Neural progenitor cell (in vitro differentiated cells): ENCODE measurements around the gene STAT3. TPM values are rescaled to one million over a fixed set of nuclear protein-coding genes. Genes with fewer than 3 reads are reported as not detected.

Experiments used
- DNase-seq: peaks from one replicate; pipeline ENCODE4 v3.0.0-alpha.2; 2016; ENCODE audit warnings: low spot score
- H2AFZ ChIP-seq: fragments of 200-600 bp; sonication (generic); replicated peaks from 2 replicates; pipeline ENCODE4 v1.6.1; 2016; ENCODE audit warnings: antibody characterized with exemption
- H3F3A ChIP-seq: fragments of 200-600 bp; sonication (generic); 2 replicates; pipeline ENCODE4 v1.6.1; 2016; ENCODE audit warnings: antibody characterized with exemption, low read depth
- H3K27ac ChIP-seq: fragments of 200-600 bp; sonication (generic); 2 replicates; pipeline ENCODE4 v1.5.1; 2016; ENCODE audit warnings: mild to moderate bottlenecking
- H3K27me3 ChIP-seq: fragments of 200-600 bp; sonication (generic); 2 replicates; pipeline ENCODE4 v1.6.1; 2016; ENCODE audit warnings: mild to moderate bottlenecking, moderate library complexity
- H3K36me3 ChIP-seq: fragments of 200-600 bp; sonication (generic); 2 replicates; pipeline ENCODE4 v1.5.1; 2016
- H3K4me1 ChIP-seq: fragments of 200-600 bp; sonication (generic); 2 replicates; pipeline ENCODE4 v1.6.1; 2016; ENCODE audit warnings: mixed run types
- H3K4me2 ChIP-seq: fragments of 200-600 bp; sonication (generic); 2 replicates; pipeline ENCODE4 v1.6.1; 2016
- H3K4me3 ChIP-seq: fragments of 200-600 bp; sonication (generic); 2 replicates; pipeline ENCODE4 v1.5.1; 2016
- H3K79me2 ChIP-seq: fragments of 200-600 bp; sonication (generic); 2 replicates; pipeline ENCODE4 v1.6.1; 2016; ENCODE audit warnings: low read depth
- H3K9ac ChIP-seq: fragments of 200-600 bp; sonication (generic); 2 replicates; pipeline ENCODE4 v1.6.1; 2016
- H3K9me3 ChIP-seq: fragments of 200-600 bp; sonication (generic); 2 replicates; pipeline ENCODE4 v1.5.1; 2016; ENCODE audit warnings: low read depth
- H4K20me1 ChIP-seq: fragments of 200-600 bp; sonication (generic); 2 replicates; pipeline ENCODE4 v1.6.1; 2016; ENCODE audit warnings: low read depth
- H3K27ac Mint-ChIP-seq: 3 replicates; pipeline ENCODE4 v1.8.0; 2021; ENCODE audit warnings: mixed read lengths
- H3K27me3 Mint-ChIP-seq: 2 replicates; pipeline ENCODE4 v1.8.0; 2022; ENCODE audit warnings: low read depth, mild to moderate bottlenecking, inconsistent platforms, moderate library complexity, mixed read lengths; ENCODE audit not compliant: insufficient read depth
- H3K36me3 Mint-ChIP-seq: 3 replicates; pipeline ENCODE4 v1.8.0; 2021; ENCODE audit warnings: mixed read lengths
- H3K4me1 Mint-ChIP-seq: 3 replicates; pipeline ENCODE4 v1.8.0; 2021; ENCODE audit warnings: mixed read lengths
- H3K4me3 Mint-ChIP-seq: 3 replicates; pipeline ENCODE4 v1.8.0; 2021; ENCODE audit warnings: mild to moderate bottlenecking, moderate library complexity, mixed read lengths
- H3K9me3 Mint-ChIP-seq: 3 replicates; pipeline ENCODE4 v1.8.0; 2020; ENCODE audit warnings: mixed read lengths
- CTCF ChIP-seq: fragments of 200-600 bp; sonication (generic); IDR thresholded peaks from 2 replicates; pipeline ENCODE4 v1.5.1; 2017; ENCODE audit warnings: antibody characterized with exemption, mild to moderate bottlenecking
- EZH2 ChIP-seq: fragments of 200-600 bp; sonication (generic); IDR thresholded peaks from 2 replicates; pipeline ENCODE4 v1.6.1; 2017; ENCODE audit warnings: antibody characterized with exemption, mild to moderate bottlenecking, moderate library complexity
- EZH2phosphoT487 ChIP-seq: fragments of 200-600 bp; sonication (generic); IDR thresholded peaks from 2 replicates; pipeline ENCODE4 v1.6.1; 2017; ENCODE audit warnings: antibody characterized with exemption
- total RNA-seq: library from RNA; depleted of rRNA; stranded (reverse); fragments of >200 nt; gene quantifications from 2 replicates; pipeline ENCODE4 v1.2.3, GENCODE V29; 2015; ENCODE audit warnings: low replicate concordance

Gene STAT3
- total RNA-seq, 1 donor from 2014 or later, result 54.9 TPM

GRCh38 chr17:42287305-42287976, 100.8 kb downstream of the STAT3 start:
- peaks cover 10% of the 10 kb centered on the region for H3F3A ChIP-seq
- H2AFZ ChIP-seq, result no peak overlapping the region
- H3K27ac Mint-ChIP-seq, result peak overlapping the region; percentile 14
- DNase-seq, result no peak
- peaks cover 2% of the 10 kb centered on the region for H3K9me3 Mint-ChIP-seq
- H3K4me3 ChIP-seq, result peak overlapping the region; percentile 58
- H3K9me3 ChIP-seq, result no peaks in the 10 kb centered on the region
- H3K4me3 Mint-ChIP-seq, result peak overlapping the region; percentile 78
- no peak overlapping the region for H3K9ac ChIP-seq
- H3K79me2 ChIP-seq, result no peaks in the 10 kb centered on the region
- H3K27ac ChIP-seq, result no peak overlapping the region
- no peaks in the 10 kb centered on the region for H3K36me3 ChIP-seq
- peaks cover 39% of the 10 kb centered on the region for H3K27me3 ChIP-seq
- peaks cover 9% of the 10 kb centered on the region for H3K4me1 ChIP-seq
- no peak for TF ChIP-seq EZH2
- TF ChIP-seq EZH2phosphoT487, result no peak
- TF ChIP-seq CTCF, result no peak
- H3K4me2 ChIP-seq, result peak overlapping the region; percentile 89
- H3K36me3 Mint-ChIP-seq, result no peaks in the 10 kb centered on the region
- peaks cover 21% of the 10 kb centered on the region for H3K4me1 Mint-ChIP-seq
- no peaks in the 10 kb centered on the region for H4K20me1 ChIP-seq
- H3K27me3 Mint-ChIP-seq, result peaks cover 25% of the 10 kb centered on the region

GRCh38 chr17:42286411-42287221, 101.6 kb downstream of the STAT3 start:
- H3K27ac ChIP-seq, result no peak overlapping the region
- H2AFZ ChIP-seq, result no peak overlapping the region
- no peak overlapping the region for H3K9ac ChIP-seq
- Mint-ChIP-seq H3K4me3 (peak overlapping the region; percentile 48), H3K4me1 (peaks cover 22% of the 10 kb centered on the region), H3K27me3 (peaks cover 22% of the 10 kb centered on the region), H3K27ac (no peak overlapping the region), H3K36me3 (no peaks in the 10 kb centered on the region), H3K9me3 (peaks cover 2% of the 10 kb centered on the region)
- no peak for DNase-seq
- H3K9me3 ChIP-seq, result no peaks in the 10 kb centered on the region
- peaks cover 39% of the 10 kb centered on the region for H3K27me3 ChIP-seq
- no peaks in the 10 kb centered on the region for H3K36me3 ChIP-seq
- peaks cover 12% of the 10 kb centered on the region for H3K4me1 ChIP-seq
- peaks cover 10% of the 10 kb centered on the region for H3F3A ChIP-seq
- H4K20me1 ChIP-seq, result no peaks in the 10 kb centered on the region
- H3K4me3 ChIP-seq, result no peak overlapping the region
- no peaks in the 10 kb centered on the region for H3K79me2 ChIP-seq
- H3K4me2 ChIP-seq, result no peak overlapping the region
- TF ChIP-seq EZH2phosphoT487, result no peak
- TF ChIP-seq CTCF, result no peak
- TF ChIP-seq EZH2, result no peak

GRCh38 chr17:42285346-42286050, 102.7 kb downstream of the STAT3 start:
- H3K4me1 ChIP-seq, result peaks cover 17% of the 10 kb centered on the region
- H3K4me3 Mint-ChIP-seq, result no peak overlapping the region

More at GRCh38 chr17:42285346-42286050, 102.7 kb downstream of the STAT3 start:
- H3K9me3 Mint-ChIP-seq, result peaks cover 2% of the 10 kb centered on the region
- H4K20me1 ChIP-seq, result no peaks in the 10 kb centered on the region
- DNase-seq, result no peak
- no peaks in the 10 kb centered on the region for H3K79me2 ChIP-seq
- H3K9ac ChIP-seq, result no peak overlapping the region
- no peaks in the 10 kb centered on the region for H3K36me3 Mint-ChIP-seq
- no peak for TF ChIP-seq EZH2
- no peak for TF ChIP-seq CTCF
- no peak for TF ChIP-seq EZH2phosphoT487
- peaks cover 27% of the 10 kb centered on the region for H3K4me1 Mint-ChIP-seq
- H3K9me3 ChIP-seq, result no peaks in the 10 kb centered on the region
- no peak overlapping the region for H3K4me3 ChIP-seq
- H3K4me2 ChIP-seq, result no peak overlapping the region
- H3F3A ChIP-seq, result peaks cover 10% of the 10 kb centered on the region
- no peak overlapping the region for H3K27ac Mint-ChIP-seq
- H3K27me3 Mint-ChIP-seq, result peaks cover 21% of the 10 kb centered on the region
- H3K36me3 ChIP-seq, result no peaks in the 10 kb centered on the region
- H3K27ac ChIP-seq, result no peak overlapping the region
- no peak overlapping the region for H2AFZ ChIP-seq
- H3K27me3 ChIP-seq, result peaks cover 39% of the 10 kb centered on the region
